PFSK-1 (cell line): ENCODE data around the gene ITM2B.

ENCODE experiments used
- POLR2AphosphoS5 ChIP-seq: IDR thresholded peaks from 2 replicates; pipeline ENCODE4 v1.6.1; 2012; ENCODE audit warnings: low read depth, mild to moderate bottlenecking, control low read depth, low read length, moderate library complexity
- SIN3A ChIP-seq: IDR thresholded peaks from 2 replicates; pipeline ENCODE4 v1.6.1; 2012; ENCODE audit warnings: mild to moderate bottlenecking, low read length, moderate library complexity, borderline replicate concordance; ENCODE audit not compliant: insufficient read depth
- TAF1 ChIP-seq: IDR thresholded peaks from 2 replicates; pipeline ENCODE4 v1.6.1; 2012; ENCODE audit warnings: low read length, control low read depth, borderline replicate concordance; ENCODE audit not compliant: insufficient read depth
- TF ChIP-seq, protein P1 (sequence below), 2 experiments: IDR thresholded peaks; 2 replicates each; pipeline versions ENCODE4 v1.6.1 to v1.8.0; 2011 to 2012; ENCODE audit warnings: low read depth in 2 of 2, low read length in 2 of 2, control low read depth in 1 of 2, inconsistent platforms in 1 of 2, mild to moderate bottlenecking in 1 of 2, moderate library complexity in 1 of 2; ENCODE audit not compliant: insufficient read depth in 1 of 2

DNA sequence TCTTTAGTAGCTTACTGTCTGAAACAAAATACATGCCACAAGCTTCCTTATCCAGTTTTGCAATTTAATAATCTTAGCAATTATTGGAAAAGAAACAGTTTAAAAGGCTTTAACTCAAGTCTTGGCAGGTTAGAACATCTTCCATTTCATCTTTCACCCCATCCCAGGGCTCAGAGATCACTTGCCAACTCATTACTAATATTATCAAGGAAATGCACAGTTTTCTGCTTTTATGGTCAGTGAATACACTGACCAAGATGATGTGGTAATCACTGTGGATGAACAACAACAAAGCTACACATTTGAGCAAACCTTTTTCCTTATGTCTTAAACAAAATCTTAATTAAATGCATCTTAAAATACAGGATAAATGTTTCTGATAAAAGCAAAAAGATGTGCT lies 48.0 kb upstream of the ITM2B start:
- TF ChIP-seq POLR2AphosphoS5 (no peak), SIN3A (no peak), TAF1 (no peak)
- TF ChIP-seq, protein P1, sequence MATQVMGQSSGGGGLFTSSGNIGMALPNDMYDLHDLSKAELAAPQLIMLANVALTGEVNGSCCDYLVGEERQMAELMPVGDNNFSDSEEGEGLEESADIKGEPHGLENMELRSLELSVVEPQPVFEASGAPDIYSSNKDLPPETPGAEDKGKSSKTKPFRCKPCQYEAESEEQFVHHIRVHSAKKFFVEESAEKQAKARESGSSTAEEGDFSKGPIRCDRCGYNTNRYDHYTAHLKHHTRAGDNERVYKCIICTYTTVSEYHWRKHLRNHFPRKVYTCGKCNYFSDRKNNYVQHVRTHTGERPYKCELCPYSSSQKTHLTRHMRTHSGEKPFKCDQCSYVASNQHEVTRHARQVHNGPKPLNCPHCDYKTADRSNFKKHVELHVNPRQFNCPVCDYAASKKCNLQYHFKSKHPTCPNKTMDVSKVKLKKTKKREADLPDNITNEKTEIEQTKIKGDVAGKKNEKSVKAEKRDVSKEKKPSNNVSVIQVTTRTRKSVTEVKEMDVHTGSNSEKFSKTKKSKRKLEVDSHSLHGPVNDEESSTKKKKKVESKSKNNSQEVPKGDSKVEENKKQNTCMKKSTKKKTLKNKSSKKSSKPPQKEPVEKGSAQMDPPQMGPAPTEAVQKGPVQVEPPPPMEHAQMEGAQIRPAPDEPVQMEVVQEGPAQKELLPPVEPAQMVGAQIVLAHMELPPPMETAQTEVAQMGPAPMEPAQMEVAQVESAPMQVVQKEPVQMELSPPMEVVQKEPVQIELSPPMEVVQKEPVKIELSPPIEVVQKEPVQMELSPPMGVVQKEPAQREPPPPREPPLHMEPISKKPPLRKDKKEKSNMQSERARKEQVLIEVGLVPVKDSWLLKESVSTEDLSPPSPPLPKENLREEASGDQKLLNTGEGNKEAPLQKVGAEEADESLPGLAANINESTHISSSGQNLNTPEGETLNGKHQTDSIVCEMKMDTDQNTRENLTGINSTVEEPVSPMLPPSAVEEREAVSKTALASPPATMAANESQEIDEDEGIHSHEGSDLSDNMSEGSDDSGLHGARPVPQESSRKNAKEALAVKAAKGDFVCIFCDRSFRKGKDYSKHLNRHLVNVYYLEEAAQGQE (IDR thresholded peaks at IDR 0.05; ENCODE audit: insufficient read depth in 1 of 2, low read depth in 2 of 2, low read length in 2 of 2), result no peak
